Neural cell (in vitro differentiated cells): ENCODE results near the gene LDAF1. TPM values are rescaled to one million over a fixed set of nuclear protein-coding genes. Genes with fewer than 3 reads are reported as not detected.
"Not testable (repeated sequence)": the region's sequence is repeated elsewhere in the genome, so short reads cannot be mapped to it uniquely, and the experiment has no call there.

Source experiments
- H2AFZ ChIP-seq: fragments of 200-600, 300-800 bp; sonication (generic), shearing (Covaris generic); 2 replicates; pipeline ENCODE4 v1.6.0; 2014; ENCODE audit warnings: low read depth, mild to moderate bottlenecking, antibody characterized with exemption, low read length, moderate library complexity
- H3F3A ChIP-seq: fragments of 200-600 bp; shearing (Covaris generic); 2 replicates; pipeline ENCODE4 v1.6.1; 2016; ENCODE audit warnings: mild to moderate bottlenecking, moderate library complexity, mixed read lengths, antibody characterized with exemption, low read length; ENCODE audit not compliant: insufficient read depth, poor library complexity, severe bottlenecking
- H3K27ac ChIP-seq: fragments of 200-600, 300-800 bp; sonication (generic), shearing (Covaris generic); 2 replicates; pipeline ENCODE4 v1.5.1; 2014; ENCODE audit warnings: mild to moderate bottlenecking, low read length, moderate library complexity
- H3K27me3 ChIP-seq: fragments of 300-800, 200-600 bp; sonication (generic), shearing (Covaris generic); 2 replicates; pipeline ENCODE4 v1.6.0; 2014; ENCODE audit warnings: mild to moderate bottlenecking, low read depth, low read length, moderate library complexity; ENCODE audit not compliant: insufficient read depth
- H3K36me3 ChIP-seq: fragments of 300-800, 200-600 bp; sonication (generic), shearing (Covaris generic); 2 replicates; pipeline ENCODE4 v1.5.1; 2014; ENCODE audit warnings: mild to moderate bottlenecking, antibody characterized with exemption, low read length, moderate library complexity; ENCODE audit not compliant: insufficient read depth
- H3K4me2 ChIP-seq: fragments of 300-800, 200-600 bp; sonication (generic), shearing (Covaris generic); 2 replicates; pipeline ENCODE4 v1.6.0; 2014; ENCODE audit warnings: mild to moderate bottlenecking, low read length
- H3K4me3 ChIP-seq: fragments of 300-800, 200-600 bp; sonication (generic), shearing (Covaris generic); 2 replicates; pipeline ENCODE4 v1.5.1; 2014; ENCODE audit warnings: mild to moderate bottlenecking, low read length, moderate library complexity
- H3K79me2 ChIP-seq: fragments of 200-600 bp; shearing (Covaris generic); replicated peaks from 2 replicates; pipeline ENCODE4 v1.6.0; 2014; ENCODE audit warnings: mild to moderate bottlenecking, low read length, moderate library complexity; ENCODE audit not compliant: insufficient read depth
- H3K9ac ChIP-seq: fragments of 300-800, 200-600 bp; sonication (generic), shearing (Covaris generic); 2 replicates; pipeline ENCODE4 v1.6.1; 2016; ENCODE audit warnings: mild to moderate bottlenecking, low read length, mixed read lengths
- H3K9me2 ChIP-seq: fragments of 200-600 bp; shearing (Covaris generic); 2 replicates; pipeline ENCODE4 v1.6.1; 2016; ENCODE audit warnings: mild to moderate bottlenecking, low read length, mixed read lengths; ENCODE audit not compliant: insufficient read depth
- H3K9me3 ChIP-seq: fragments of 200-600, 300-800 bp; sonication (generic), shearing (Covaris generic); 2 replicates; pipeline ENCODE4 v1.6.1; 2016; ENCODE audit warnings: mild to moderate bottlenecking, mixed run types, low read length, moderate library complexity, mixed read lengths
- H4K20me1 ChIP-seq: fragments of 200-600 bp; shearing (Covaris generic); 2 replicates; pipeline ENCODE4 v1.6.1; 2016; ENCODE audit warnings: mild to moderate bottlenecking, mixed run types; ENCODE audit not compliant: insufficient read depth
- EZH2 ChIP-seq: fragments of 200-600, 300-800 bp; shearing (Covaris generic), sonication (generic); IDR thresholded peaks from 2 replicates; pipeline ENCODE4 v1.6.1; 2014; ENCODE audit warnings: antibody characterized with exemption, low read length, borderline replicate concordance, mild to moderate bottlenecking; ENCODE audit not compliant: insufficient read depth, poor library complexity, severe bottlenecking
- MXI1 ChIP-seq: fragments of 450-650 bp; conservative IDR thresholded peaks from 2 replicates; pipeline ENCODE4 v1.6.1; 2014; ENCODE audit warnings: antibody characterized with exemption, mild to moderate bottlenecking; ENCODE audit not compliant: poor library complexity, severe bottlenecking
- POLR2AphosphoS5 ChIP-seq: IDR thresholded peaks from 2 replicates; pipeline ENCODE4 v1.6.1; 2012
- RAD21 ChIP-seq: fragments of 450-650 bp; conservative IDR thresholded peaks from 2 replicates; pipeline ENCODE4 v1.6.1; 2014; ENCODE audit warnings: antibody characterized with exemption, mild to moderate bottlenecking, moderate library complexity
- REST ChIP-seq: IDR thresholded peaks from 2 replicates; pipeline ENCODE4 v1.6.1; 2012; ENCODE audit warnings: borderline replicate concordance
- SMC3 ChIP-seq: fragments of 450-650 bp; conservative IDR thresholded peaks from 2 replicates; pipeline ENCODE4 v1.6.1; 2014; ENCODE audit warnings: antibody characterized with exemption, mild to moderate bottlenecking, moderate library complexity; ENCODE audit not compliant: poor library complexity
- TAF1 ChIP-seq: IDR thresholded peaks from 2 replicates; pipeline ENCODE4 v1.6.1; 2012; ENCODE audit warnings: low read depth
- polyA minus RNA-seq: library from RNA; depleted of rRNA, polyadenylated mRNA; stranded (reverse); fragments of >200 nt; gene quantifications from 2 replicates; pipeline ENCODE4 v1.2.3, GENCODE V29; 2014
- polyA plus RNA-seq: library from polyadenylated mRNA; depleted of rRNA; stranded (reverse); fragments of >200 nt; gene quantifications from 2 replicates; pipeline ENCODE4 v1.2.3, GENCODE V29; 2014

The LDAF1 gene
- polyA plus RNA-seq: 10.8 and 25.4 TPM in 2 replicates
- 6.9 and 9.3 TPM in 2 replicates for polyA minus RNA-seq

GRCh38 chr16:21158208-21159110 is at the start of gene LDAF1:
Gene LDAF1, plus strand, starts transcription at chr16:21158674. Its CDS starts 2,509 bp downstream, at chr16:21161183.
- Histone ChIP-seq H3K4me2 (peak within 1 kb of the TSS; percentile 26), H3K9me3 (no peaks in the 10 kb centered on the region), H3K79me2 (no peaks in the 10 kb centered on the region), H3K9me2 (no peaks in the 10 kb centered on the region), H4K20me1 (no peaks in the 10 kb centered on the region), H2AFZ (peak within 1 kb of the TSS; percentile 72), H3K4me3 (peak within 1 kb of the TSS; percentile 84), H3K9ac (peak within 1 kb of the TSS; percentile 68), H3F3A (no peaks in the 10 kb centered on the region), H3K36me3 (no peaks in the 10 kb centered on the region), H3K27ac (no peak within 1 kb of the TSS), H3K27me3 (peaks cover 10% of the 10 kb centered on the region)
- peak; percentile 18 for TF ChIP-seq MXI1
- no peak for TF ChIP-seq REST
- TF ChIP-seq RAD21: peak; percentile 10
- TF ChIP-seq SMC3: peak; percentile 19

GRCh38 chr16:21115551-21115950 is 42.9 kb upstream of the LDAF1 start:
- not testable (repeated sequence) for H2AFZ ChIP-seq, H3F3A ChIP-seq, H3K27me3 ChIP-seq, H3K36me3 ChIP-seq, H3K27ac ChIP-seq, H4K20me1 ChIP-seq, H3K9ac ChIP-seq, H3K9me3 ChIP-seq, H3K4me3 ChIP-seq, H3K79me2 ChIP-seq, H3K4me2 ChIP-seq, H3K9me2 ChIP-seq

- H3K36me3 ChIP-seq: no peaks in the 10 kb centered on the region
- H3K9me3 ChIP-seq: no peaks in the 10 kb centered on the region
- no peak overlapping the region for H3K27ac ChIP-seq
- TF ChIP-seq POLR2AphosphoS5: no peak
- TF ChIP-seq SMC3: no peak
- TF ChIP-seq REST: no peak
- no peak for TF ChIP-seq EZH2
- TF ChIP-seq MXI1: no peak
- no peak for TF ChIP-seq TAF1
- TF ChIP-seq RAD21: no peak
- no peak overlapping the region for H3K4me3 ChIP-seq
- no peak overlapping the region for H3K4me2 ChIP-seq
- H2AFZ ChIP-seq: no peak overlapping the region
- H3F3A ChIP-seq: no peaks in the 10 kb centered on the region
- no peaks in the 10 kb centered on the region for H3K9me2 ChIP-seq
- H4K20me1 ChIP-seq: no peaks in the 10 kb centered on the region
- no peaks in the 10 kb centered on the region for H3K79me2 ChIP-seq
- no peak overlapping the region for H3K9ac ChIP-seq
- H3K27me3 ChIP-seq: no peaks in the 10 kb centered on the region
Measured at GRCh38 chr16:21116148-21116693, 42.3 kb upstream of the LDAF1 start.
